DOHH2 (cell line): ENCODE results near the gene S100A10.

Source experiments
- H3F3A ChIP-seq: fragments of 200-600 bp; sonication (generic), shearing (Covaris generic); 2 replicates; pipeline ENCODE4 v1.6.0; 2016; ENCODE audit warnings: antibody characterized with exemption, mild to moderate bottlenecking; ENCODE audit not compliant: control insufficient read depth, insufficient read depth
- H3K27ac ChIP-seq: fragments of 200-600 bp; sonication (generic); 2 replicates; pipeline ENCODE4 v1.5.1; 2014; ENCODE audit warnings: low read depth, mild to moderate bottlenecking, low read length, moderate library complexity
- H3K27me3 ChIP-seq: fragments of 200-600 bp; sonication (generic); 2 replicates; pipeline ENCODE4 v1.6.1; 2014; ENCODE audit warnings: mild to moderate bottlenecking, low read length, mixed read lengths; ENCODE audit not compliant: control insufficient read depth
- H3K36me3 ChIP-seq: fragments of 200-600 bp; sonication (generic); 2 replicates; pipeline ENCODE4 v1.6.1; 2014; ENCODE audit warnings: mild to moderate bottlenecking, low read length, moderate library complexity, mixed read lengths; ENCODE audit not compliant: control insufficient read depth
- H3K4me1 ChIP-seq: fragments of 200-600 bp; sonication (generic); 2 replicates; pipeline ENCODE4 v1.6.1; 2014; ENCODE audit warnings: mild to moderate bottlenecking, low read length, mixed read lengths; ENCODE audit not compliant: control insufficient read depth
- H3K4me2 ChIP-seq: fragments of 200-600 bp; sonication (generic); 2 replicates; pipeline ENCODE4 v1.6.0; 2014; ENCODE audit warnings: mild to moderate bottlenecking, low read length, moderate library complexity
- H3K4me3 ChIP-seq: fragments of 200-600 bp; sonication (generic); 2 replicates; pipeline ENCODE4 v1.5.1; 2014; ENCODE audit warnings: mild to moderate bottlenecking, low read length, mixed read lengths
- H3K79me2 ChIP-seq: fragments of 200-600 bp; sonication (generic); 2 replicates; pipeline ENCODE4 v1.6.1; 2014; ENCODE audit warnings: mild to moderate bottlenecking, low read length, mixed read lengths; ENCODE audit not compliant: control insufficient read depth
- H3K9me2 ChIP-seq: fragments of 200-600 bp; sonication (generic); replicated peaks from 2 replicates; pipeline ENCODE4 v1.6.1; 2014; ENCODE audit warnings: mild to moderate bottlenecking, low read length, mixed read lengths; ENCODE audit not compliant: control insufficient read depth
- H3K9me3 ChIP-seq: fragments of 200-600 bp; sonication (generic); 2 replicates; pipeline ENCODE4 v1.6.1; 2014; ENCODE audit warnings: antibody characterized with exemption, low read length, mixed read lengths; ENCODE audit not compliant: control insufficient read depth, insufficient read depth
- H4K20me1 ChIP-seq: fragments of 200-600 bp; sonication (generic); 2 replicates; pipeline ENCODE4 v1.6.0; 2014; ENCODE audit warnings: low read depth, mild to moderate bottlenecking, antibody characterized with exemption, low read length, moderate library complexity; ENCODE audit not compliant: control insufficient read depth, insufficient read depth
- EZH2phosphoT487 ChIP-seq: fragments of 200-600 bp; sonication (generic); IDR thresholded peaks from 2 replicates; pipeline ENCODE4 v1.6.1; 2017; ENCODE audit warnings: borderline replicate concordance, mild to moderate bottlenecking, antibody characterized with exemption, low read length, moderate library complexity, mixed read lengths
- TF ChIP-seq, protein P1 (sequence below): fragments of 200-600 bp; sonication (generic); IDR thresholded peaks from one replicate; pipeline ENCODE4 v1.5.1; 2014; ENCODE audit warnings: antibody characterized with exemption, mild to moderate bottlenecking, low read depth, low read length; ENCODE audit not compliant: poor library complexity, severe bottlenecking

The S100A10 gene

DNA sequence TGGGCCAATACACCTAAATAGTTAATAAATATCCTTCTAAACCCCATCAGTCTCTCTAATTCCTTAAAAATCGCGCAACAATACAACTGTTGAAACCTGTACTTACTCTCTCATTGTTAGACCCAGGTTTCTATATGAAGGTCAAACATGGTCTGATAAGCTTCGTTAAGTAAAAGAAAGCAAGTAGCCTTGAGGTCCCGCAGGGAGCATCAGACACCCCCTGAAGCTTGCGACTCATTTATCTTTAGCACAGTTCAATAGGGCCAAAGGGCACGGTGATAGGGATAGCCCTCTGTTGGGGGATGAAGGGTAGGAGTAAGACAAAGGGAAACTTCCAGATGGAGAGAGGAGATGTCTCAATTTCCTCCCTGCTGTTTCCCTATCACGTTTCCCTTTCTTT, 57.0 kb downstream of the S100A10 start:
- Histone ChIP-seq H3K27me3 (no peaks in the 10 kb centered on the region), H3K9me3 (no peaks in the 10 kb centered on the region), H3K27ac (no peak overlapping the region), H3K36me3 (no peaks in the 10 kb centered on the region), H3F3A (peaks cover 6% of the 10 kb centered on the region; the same call in 1 of the 2 replicates), H3K9me2 (no peaks in the 10 kb centered on the region), H4K20me1 (no peaks in the 10 kb centered on the region), H3K4me2 (no peak overlapping the region), H3K4me1 (peaks cover 59% of the 10 kb centered on the region), H3K4me3 (no peak overlapping the region), H3K79me2 (no peaks in the 10 kb centered on the region)
- TF ChIP-seq, protein P1, sequence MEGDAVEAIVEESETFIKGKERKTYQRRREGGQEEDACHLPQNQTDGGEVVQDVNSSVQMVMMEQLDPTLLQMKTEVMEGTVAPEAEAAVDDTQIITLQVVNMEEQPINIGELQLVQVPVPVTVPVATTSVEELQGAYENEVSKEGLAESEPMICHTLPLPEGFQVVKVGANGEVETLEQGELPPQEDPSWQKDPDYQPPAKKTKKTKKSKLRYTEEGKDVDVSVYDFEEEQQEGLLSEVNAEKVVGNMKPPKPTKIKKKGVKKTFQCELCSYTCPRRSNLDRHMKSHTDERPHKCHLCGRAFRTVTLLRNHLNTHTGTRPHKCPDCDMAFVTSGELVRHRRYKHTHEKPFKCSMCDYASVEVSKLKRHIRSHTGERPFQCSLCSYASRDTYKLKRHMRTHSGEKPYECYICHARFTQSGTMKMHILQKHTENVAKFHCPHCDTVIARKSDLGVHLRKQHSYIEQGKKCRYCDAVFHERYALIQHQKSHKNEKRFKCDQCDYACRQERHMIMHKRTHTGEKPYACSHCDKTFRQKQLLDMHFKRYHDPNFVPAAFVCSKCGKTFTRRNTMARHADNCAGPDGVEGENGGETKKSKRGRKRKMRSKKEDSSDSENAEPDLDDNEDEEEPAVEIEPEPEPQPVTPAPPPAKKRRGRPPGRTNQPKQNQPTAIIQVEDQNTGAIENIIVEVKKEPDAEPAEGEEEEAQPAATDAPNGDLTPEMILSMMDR = no peak
- TF ChIP-seq EZH2phosphoT487 = no peak

DNA sequence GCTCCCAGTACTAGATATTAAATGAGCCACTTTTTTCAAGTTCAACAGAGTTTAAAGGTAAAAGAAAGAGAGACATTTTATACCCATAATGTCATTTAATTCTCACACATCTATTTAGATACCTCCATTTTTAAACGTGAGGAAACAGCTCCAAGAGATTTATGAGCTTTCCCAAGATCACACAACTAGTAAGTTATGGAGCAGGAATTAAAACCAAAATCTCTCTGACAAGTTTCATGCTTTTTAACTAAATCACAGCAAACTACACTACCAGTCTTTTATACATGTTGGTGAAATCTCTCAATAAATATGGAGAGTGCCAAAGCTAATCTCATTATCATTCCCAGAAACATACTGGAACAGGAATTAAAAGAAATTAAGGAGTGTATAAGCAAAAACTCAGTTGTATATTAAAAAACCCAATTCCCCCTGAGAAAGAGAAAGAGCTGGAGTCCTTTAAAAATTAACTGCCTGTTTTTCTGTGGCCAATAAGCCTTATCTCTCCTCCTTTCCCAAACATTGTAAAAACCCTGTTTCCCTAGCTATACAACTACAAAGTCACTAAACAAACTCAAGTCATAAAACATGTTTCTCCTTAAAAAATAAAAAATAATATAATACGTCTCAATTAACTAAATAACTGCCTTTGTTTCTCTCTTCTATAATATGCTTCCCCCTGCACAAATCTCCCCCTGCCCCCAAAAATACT, 57.6 kb downstream of the S100A10 start:
- H3K79me2 ChIP-seq = no peaks in the 10 kb centered on the region
- H3K4me3 ChIP-seq = no peak overlapping the region
- no peaks in the 10 kb centered on the region for H3K27me3 ChIP-seq
- TF ChIP-seq, protein P1 = no peak
- no peak for TF ChIP-seq EZH2phosphoT487
- H3F3A ChIP-seq = peaks cover 6% of the 10 kb centered on the region; the same call in 1 of the 2 replicates
- peaks cover 53% of the 10 kb centered on the region for H3K4me1 ChIP-seq
- 0 out of 2 replicates have a peak, but pooled peaks cover under 1% of the 10 kb centered on the region for H3K9me3 ChIP-seq
- H3K27ac ChIP-seq = no peak overlapping the region
- no peaks in the 10 kb centered on the region for H4K20me1 ChIP-seq
- no peaks in the 10 kb centered on the region for H3K9me2 ChIP-seq
- no peak overlapping the region for H3K4me2 ChIP-seq
- no peaks in the 10 kb centered on the region for H3K36me3 ChIP-seq

DNA sequence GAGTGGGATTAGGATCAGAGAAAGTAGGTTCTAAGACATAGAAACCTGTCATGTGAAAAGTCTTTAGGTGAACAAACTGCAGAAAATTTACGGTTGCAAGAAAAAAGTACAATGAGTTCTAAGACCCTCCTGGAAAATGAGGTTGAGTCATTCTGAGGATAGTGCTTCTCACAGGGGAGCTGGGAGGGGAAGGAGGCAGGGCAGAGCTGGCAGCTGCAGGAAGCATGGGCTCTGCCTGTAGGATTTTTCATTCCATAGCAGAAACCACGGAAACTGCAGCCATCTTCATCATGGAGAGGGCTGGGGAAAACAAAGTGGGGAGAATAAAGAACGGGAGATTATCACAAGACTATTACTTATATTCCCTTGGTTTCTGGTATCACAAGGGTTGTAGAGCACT, 58.5 kb downstream of the S100A10 start:
- peaks cover 53% of the 10 kb centered on the region for H3K4me1 ChIP-seq
- no peaks in the 10 kb centered on the region for H3K27me3 ChIP-seq
- no peaks in the 10 kb centered on the region for H4K20me1 ChIP-seq
- H3K36me3 ChIP-seq = no peaks in the 10 kb centered on the region
- peaks cover 6% of the 10 kb centered on the region; the same call in 1 of the 2 replicates for H3F3A ChIP-seq
- H3K27ac ChIP-seq = no peak overlapping the region
- no peaks in the 10 kb centered on the region for H3K9me2 ChIP-seq
- no peak overlapping the region for H3K4me3 ChIP-seq
- H3K9me3 ChIP-seq = 0 out of 2 replicates have a peak, but pooled peaks cover 4% of the 10 kb centered on the region
- no peaks in the 10 kb centered on the region for H3K79me2 ChIP-seq
- TF ChIP-seq EZH2phosphoT487 = no peak
- TF ChIP-seq, protein P1 = no peak
- H3K4me2 ChIP-seq = no peak overlapping the region
